ENCODE measurements around the gene TEPSIN.

DNA sequence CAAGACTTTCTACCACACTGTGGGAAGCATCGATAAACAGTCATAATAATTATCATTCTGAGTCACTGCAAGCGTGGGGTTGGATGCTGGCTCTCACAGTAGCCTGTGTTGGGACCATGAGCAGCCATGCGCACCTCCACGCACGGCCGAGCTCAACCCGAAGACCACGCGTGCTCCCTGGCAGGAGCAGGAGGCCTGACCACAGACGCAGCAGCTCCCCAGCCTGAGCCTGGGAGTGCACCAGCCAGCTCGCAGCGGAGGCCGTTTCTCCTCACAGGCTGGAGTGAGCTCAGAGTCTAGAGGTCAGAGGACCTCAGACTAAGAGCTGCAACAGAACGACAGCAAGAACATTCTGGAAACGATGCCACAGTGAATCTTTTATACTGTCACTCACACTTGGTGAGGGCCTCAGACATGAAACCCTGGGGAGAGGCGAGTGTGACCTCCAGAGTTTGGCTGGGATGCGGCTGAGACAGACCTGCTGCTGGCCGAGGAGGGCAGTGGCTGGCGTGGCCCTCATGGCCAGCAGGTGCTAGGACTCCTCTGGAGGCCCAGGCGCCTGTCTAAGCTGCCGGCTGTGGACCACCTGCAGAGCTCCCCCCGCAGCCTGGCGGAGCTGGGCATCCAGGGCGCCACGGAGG is 6.3 kb upstream of the TEPSIN start:
- TF ChIP-seq CTCF (IDR thresholded peaks at IDR 0.05), result no peak
- TF ChIP-seq POLR2A (IDR thresholded peaks at IDR 0.05), result no peak
